COLO668 (cell line): Measurements from ENCODE around the gene PPOX.
A peak's percentile ranks its signal among the peaks of the same experiment; 100 is the strongest.

Source experiments
- DNase-seq: peaks from one replicate; lab custom pipeline; 2025; ENCODE audit not compliant: unreplicated experiment; lab: John Stamatoyannopoulos, UW

Gene PPOX

DNA sequence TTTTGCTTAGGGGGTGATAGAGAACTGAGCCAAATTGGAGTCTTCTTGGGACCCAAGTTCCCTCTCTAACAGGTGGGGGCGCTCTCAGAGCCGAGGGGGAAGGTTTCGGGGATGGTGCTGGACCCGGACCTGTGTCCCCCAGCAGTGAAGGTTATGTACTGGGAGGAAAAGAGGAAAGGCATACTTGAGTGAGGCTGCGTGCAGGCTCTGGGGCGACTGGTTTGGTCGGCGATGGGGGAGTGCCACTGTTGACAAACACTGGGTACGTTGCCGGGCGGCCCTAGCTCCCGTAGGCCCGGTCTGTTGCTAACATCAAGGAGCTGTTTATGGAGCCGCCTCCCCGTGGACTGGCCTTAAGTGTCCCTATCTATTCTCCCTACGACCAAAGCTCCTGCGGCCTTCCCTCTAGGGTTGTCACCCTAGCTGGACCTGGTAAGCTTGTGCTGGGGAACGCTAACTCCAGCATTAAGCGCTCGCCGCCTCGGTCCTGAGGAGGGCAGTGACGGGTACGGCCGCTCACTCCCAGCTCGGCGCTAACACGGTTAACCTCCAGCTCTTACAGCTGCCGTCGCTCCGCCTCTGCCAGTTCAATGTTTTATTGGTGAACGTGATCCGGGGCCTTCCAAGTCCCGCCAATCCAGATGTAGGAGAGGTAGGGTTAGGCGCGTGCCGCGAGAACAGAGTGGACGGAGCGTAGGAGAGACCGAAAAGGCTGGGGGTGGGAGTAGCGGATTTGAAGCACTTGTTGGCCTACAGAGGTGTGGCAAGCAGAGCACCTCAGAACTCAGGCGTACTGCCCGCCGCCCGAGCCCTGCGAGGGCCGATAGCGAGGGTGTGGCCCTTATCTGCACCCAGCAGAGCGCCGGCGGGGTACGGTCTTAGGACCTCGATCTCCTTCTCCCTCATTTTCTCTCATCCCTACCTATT lies at the start of gene PPOX:
Gene PPOX, plus strand, starts transcription at position 685 of the 927 bp plus-strand sequence. CDS start 422 bp downstream, outside the sequence.
- peak; percentile 97 for DNase-seq

DNA sequence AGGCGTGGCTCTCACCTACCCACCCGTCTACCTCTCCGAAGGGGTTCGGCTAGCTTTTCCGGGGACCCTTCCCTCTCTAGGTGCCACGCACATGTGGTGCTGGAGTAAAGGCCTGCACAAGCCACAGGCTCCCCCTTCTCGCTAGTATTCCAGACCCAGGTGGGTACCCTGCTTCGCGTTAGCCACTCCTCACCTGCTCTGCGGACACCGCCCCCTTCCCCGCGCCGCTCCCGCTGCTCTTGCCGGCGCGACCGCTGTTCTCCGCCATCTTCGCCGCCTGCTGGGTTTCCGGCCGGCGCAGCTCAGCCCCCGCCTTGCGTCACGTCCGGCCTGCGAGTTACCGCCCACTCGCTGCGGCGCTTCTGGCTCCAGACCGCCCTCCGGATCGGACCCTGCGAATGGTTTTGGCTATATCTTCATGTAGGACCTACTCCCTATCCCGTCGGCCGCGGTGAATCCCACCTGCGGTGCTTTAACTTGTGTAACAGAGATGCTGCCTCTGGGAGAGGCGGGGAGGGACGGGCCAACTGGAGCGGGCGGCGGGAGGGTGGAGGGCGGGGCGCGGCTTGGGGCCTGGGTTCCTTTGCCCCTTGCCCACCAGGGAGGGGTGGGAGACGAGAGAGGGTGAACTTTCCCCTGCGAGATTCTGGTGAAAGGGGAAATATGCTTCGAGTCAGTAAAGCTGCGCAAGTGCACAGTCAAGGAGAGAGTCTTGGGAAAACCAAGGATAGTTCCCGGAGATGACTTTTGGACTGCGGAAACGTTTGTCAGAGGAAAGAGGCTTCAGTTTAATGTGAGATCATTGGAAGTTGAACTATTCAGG lies 48.3 kb upstream of the PPOX start, which contains the start of the genes NIT1 and PFDN2:
Gene NIT1, plus strand, starts transcription at position 347 of the 823 bp plus-strand sequence. Its CDS starts 72 bp downstream, at position 419.
Gene PFDN2, minus strand, starts transcription at position 279 of the 823 bp plus-strand sequence. Its CDS starts 11 bp downstream, at position 268.
- peak; percentile 90 for DNase-seq

GRCh38 chr1:161119092-161119903 lies 46.9 kb upstream of the PPOX start:
- DNase-seq = peak; percentile 27

DNA sequence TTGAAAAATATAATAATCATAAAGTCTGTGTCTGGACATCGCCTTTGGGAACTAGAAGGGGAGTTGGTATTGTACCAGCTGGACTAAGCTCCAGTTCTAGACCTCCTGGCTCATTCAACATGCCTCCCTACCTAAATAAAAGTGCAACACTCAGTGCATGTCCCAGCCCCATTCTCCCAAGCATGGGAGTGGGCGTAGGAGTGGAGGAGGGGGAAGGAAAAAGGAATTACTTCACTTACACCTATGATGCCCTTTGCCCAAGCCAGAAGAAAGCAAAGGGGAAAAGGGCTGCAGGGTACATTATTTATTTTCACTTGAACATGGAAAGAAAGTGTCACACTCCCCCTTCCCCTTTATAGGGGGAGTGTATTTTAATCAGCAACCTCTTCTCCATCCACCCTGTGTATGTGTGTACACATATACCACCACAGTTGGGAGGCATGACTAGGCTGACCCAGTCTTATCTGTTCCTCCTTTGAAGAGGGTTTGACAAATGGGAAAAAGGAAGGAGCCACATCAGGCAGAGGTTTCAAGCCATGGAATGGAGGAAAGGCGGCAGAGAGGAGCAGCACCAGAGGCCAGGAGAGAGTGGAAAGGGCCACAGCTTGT lies 45.1 kb upstream of the PPOX start:
- DNase-seq = no peak

- DNase-seq = no peak
Observed at GRCh38 chr1:161121834-161122233, 44.4 kb upstream of the PPOX start.

DNA sequence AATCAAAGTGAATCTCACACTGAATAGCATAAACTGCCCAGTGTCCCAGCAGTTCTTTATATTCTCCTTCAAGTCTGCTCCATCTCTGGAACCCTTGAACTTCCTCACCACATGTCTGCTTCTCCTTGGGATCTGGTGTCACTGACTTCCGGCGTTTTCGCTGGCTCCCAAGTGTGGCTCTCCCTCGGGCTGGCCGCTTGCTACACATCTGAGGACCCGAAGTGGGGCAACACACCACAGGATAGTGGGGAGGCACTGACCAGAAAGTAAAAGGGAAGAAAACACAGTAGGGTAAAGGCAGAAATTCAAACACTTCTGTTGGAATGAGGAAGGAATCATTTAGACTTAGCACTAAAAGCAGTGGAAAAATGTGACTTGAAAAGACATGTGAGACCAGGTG lies 43.3 kb upstream of the PPOX start:
- no peak for DNase-seq

DNA sequence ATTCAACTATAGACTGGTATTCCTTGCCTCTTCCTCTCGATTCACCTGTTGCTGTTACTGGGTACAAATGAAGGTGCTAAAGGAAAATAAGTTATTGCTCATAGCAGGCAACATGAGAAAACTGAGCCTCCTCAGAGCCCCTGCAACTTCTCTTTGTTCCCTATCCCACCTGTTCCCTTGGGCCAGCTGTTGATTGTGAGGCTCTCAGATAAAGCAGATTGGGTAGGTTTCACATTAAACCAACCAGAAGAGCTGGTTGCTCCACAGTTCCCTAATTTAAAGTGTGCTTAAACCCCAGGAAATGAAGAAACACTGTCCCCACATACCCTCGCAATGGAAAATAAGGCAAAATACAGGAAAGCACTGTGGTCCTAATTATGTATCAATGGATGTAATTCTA lies 38.6 kb upstream of the PPOX start:
- no peak for DNase-seq

GRCh38 chr1:161128591-161129420 lies 37.4 kb upstream of the PPOX start:
- no peak for DNase-seq

- DNase-seq = no peak
Observed at GRCh38 chr1:161130266-161130665, 36.0 kb upstream of the PPOX start.

DNA sequence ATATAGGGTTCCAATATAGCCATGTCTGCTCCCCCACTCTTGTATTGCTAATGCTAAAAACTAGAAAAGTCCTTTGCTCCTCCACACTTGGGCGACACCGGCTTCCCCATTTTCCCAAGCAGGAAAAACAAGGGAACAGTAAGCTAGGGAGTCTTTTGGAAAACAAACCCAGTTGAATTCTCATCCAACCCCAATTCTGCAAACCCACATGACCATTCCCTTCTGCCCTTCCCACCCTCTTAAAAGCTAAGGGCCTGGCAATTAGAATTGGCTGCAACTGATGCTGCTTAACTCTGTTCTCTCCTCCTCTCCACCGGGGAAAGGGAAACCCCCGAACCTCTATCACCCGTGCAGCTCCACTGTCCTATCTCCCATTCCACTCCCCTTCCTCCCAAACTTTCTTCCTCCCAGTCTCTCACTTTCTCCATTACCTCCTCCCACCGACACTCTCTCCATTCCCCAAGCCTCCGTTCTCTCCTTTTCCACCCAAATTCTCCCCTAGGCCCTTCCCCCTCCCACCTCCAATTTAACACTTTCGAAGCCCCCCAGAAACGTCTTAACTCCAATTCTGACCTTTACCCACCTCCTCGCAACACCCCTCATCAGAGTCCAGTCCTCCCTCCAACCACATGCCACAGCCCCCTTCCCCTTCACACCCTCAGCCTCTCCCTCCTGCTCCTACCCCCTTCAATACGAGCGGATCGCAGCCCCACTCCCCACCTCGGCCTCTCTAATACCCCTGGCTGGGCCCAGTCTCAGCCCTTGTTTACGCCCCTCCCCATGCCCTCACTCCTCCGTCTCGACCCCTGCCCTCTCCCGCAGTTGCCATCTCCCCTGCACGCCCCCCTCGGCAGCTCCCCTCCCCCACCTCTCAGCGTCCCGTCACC lies 34.5 kb upstream of the PPOX start:
- no peak for DNase-seq

DNA sequence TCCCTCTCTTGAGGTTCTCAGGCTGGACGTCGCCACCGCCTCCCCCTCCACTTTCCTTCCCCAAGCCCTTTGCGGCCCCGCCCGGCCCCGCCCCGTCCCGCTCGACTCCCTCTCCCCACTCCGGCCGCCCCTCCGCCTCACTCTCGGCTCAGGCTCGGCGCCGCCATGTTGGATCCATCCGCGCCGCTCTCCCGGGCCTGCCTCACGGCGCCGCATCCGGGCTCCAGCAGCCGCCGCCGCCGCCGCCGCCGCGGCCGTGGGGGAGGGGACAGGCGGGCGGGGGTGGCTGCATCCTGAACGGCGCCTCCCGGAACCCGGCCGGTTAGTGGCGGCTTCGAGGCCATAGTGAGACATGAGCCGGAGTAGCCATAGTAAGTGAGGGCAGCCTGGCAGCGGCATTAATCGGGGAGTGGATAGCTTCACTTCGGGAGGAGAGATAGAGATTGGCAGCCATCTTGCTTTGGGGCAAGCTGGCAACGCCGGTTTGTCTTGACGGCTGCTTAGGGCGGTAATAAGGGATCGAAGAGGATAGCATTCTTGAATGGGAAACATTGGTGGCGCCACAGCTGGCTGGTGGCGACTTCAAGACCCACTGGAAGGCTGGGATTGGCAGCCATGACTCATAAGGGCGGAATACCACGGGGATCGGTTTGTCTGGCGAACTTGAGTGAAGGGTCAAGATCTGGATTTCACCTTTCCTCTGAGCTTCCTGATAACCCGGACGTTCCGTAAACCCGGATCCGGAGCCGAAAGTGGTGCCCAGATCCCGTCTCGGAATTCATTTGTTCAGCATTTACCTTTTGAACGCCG lies 33.6 kb upstream of the PPOX start, which contains the start of gene DEDD:
Gene DEDD, minus strand, starts transcription at position 258 of the 810 bp plus-strand sequence. CDS start 8,205 bp downstream, outside the sequence.
- peak; percentile 92 for DNase-seq

DNA sequence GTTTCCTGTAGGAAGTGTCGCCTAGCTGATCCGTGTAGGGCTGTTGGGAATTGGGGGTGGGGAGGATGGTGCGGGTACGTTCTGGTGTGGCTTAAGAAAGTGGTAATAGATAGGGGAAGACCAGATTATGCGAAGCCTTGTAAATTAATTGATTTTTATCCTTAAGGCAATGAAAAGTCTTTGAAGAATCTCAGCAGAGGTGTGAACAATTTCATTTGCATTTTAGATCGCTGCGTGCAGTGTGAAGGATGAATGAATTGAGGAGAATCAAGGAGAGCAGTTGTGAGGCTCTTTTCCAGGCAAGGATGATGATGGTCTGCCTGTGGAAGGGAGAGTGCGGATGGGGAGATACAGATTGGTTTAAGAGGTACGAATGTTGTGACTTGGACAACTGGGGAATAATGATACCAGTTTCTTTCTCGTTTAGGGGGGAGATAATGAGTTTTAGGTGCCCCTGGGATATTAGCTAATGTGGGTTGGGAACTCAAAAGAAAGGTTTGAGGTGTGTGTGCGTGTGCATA lies 32.9 kb upstream of the PPOX start:
- DNase-seq = no peak

DNA sequence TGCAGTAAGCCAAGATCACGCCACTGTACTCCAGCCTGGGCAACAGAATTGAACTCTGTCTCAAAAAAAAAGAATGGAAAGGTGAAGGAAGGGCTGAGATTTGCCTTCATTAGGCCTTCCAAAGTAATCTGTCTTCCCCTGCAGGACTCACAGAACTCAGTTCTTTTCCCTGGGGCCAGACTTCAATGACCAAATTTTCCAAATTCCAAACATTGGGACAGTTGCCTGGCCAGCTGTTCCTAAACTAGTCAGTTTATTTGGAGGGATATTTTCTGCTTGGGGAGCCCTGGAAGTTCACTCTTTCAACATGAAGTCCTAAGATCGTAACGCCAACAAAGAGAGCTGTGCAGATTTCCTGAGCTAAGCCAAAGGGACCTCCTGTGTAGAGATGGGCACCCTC lies 28.3 kb upstream of the PPOX start:
- no peak for DNase-seq

DNA sequence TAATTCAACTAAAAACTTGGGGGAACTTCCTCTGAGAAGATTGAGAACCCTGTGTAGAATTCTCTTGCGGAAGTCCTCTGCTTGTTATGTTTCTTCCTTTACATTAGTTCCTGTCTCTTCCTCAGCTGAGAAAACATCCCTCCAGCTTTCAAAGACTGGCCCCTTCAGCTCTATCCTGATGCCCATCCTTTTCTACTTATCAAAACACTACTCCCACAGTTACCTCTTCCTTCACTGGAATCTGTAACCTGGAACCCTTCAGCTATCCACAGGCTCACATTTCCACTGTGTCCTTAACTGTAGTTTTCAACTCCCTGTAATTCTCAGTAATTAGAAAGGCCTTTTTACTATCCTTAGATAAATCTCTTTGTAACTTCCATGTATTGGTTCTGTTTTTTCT lies 27.8 kb upstream of the PPOX start:
- DNase-seq = no peak

- peak; percentile 19 for DNase-seq
Observed at GRCh38 chr1:161139766-161140165, 26.5 kb upstream of the PPOX start.

GRCh38 chr1:161140755-161141400 lies 25.3 kb upstream of the PPOX start:
- no peak for DNase-seq

DNA sequence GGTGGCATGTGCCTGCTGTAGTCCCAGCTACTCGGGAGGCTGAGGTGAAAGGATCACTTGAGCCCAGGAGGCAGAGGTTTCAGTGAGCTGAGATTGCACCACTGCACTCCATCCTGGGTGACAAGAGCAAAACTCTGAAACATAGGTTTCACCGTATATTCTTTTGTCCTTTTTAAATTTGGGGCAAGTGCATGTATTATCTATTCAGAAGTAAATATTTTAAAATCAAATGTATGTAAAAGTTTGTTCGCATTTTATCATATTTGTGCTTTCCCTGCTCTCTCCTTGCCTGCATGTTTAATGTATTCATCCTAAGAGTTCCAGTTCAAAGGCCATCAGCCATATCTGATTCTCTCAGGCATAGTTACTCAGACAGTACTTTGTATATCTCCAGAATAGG lies 20.4 kb upstream of the PPOX start:
- DNase-seq = no peak
